ENCODE measurements around the gene C7orf33.
A peak's percentile ranks its signal among the peaks of the same experiment; 100 is the strongest.

The C7orf33 gene

GRCh38 chr7:148621563-148621962 is 31.0 kb downstream of the C7orf33 start:
- H3K27ac ChIP-seq: no peak overlapping the region
- TF ChIP-seq, protein P1, sequence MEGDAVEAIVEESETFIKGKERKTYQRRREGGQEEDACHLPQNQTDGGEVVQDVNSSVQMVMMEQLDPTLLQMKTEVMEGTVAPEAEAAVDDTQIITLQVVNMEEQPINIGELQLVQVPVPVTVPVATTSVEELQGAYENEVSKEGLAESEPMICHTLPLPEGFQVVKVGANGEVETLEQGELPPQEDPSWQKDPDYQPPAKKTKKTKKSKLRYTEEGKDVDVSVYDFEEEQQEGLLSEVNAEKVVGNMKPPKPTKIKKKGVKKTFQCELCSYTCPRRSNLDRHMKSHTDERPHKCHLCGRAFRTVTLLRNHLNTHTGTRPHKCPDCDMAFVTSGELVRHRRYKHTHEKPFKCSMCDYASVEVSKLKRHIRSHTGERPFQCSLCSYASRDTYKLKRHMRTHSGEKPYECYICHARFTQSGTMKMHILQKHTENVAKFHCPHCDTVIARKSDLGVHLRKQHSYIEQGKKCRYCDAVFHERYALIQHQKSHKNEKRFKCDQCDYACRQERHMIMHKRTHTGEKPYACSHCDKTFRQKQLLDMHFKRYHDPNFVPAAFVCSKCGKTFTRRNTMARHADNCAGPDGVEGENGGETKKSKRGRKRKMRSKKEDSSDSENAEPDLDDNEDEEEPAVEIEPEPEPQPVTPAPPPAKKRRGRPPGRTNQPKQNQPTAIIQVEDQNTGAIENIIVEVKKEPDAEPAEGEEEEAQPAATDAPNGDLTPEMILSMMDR (conservative IDR thresholded peaks at IDR 0.05): no peak

- TF ChIP-seq, protein P1 (conservative IDR thresholded peaks at IDR 0.05): no peak
- peak overlapping the region; percentile 18; the same call in 1 of the 2 replicates for H3K27ac ChIP-seq
Measured at GRCh38 chr7:148622887-148623585, 32.5 kb downstream of the C7orf33 start.

- TF ChIP-seq, protein P1 (conservative IDR thresholded peaks at IDR 0.05): no peak
- H3K27ac ChIP-seq: peak overlapping the region; percentile 18; the same call in 1 of the 2 replicates
Measured at GRCh38 chr7:148623586-148624282, 33.2 kb downstream of the C7orf33 start.

- TF ChIP-seq, protein P1 (conservative IDR thresholded peaks at IDR 0.05): no peak
- no peak overlapping the region for H3K27ac ChIP-seq
Measured at GRCh38 chr7:148624735-148625134, 34.2 kb downstream of the C7orf33 start.

DNA sequence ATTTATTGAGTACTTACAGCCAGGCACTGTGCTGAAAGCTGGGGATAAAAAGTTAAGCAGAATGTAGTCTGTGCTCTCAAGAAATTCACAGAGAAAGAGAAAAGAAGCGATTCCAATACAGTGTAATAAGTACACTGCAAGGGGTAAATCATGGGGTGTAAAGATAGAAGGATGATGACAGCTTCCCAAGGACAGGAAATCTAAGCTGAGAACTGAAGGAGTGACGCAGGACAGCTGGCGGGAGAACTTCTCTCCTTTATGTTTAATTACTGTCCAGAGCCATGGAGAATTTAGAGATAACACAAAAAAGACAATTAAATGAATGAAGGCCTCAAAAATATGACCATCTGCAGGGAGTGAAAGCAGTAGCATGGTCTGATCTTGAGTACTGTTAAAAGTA is 34.8 kb downstream of the C7orf33 start:
- H3K27ac ChIP-seq: no peak overlapping the region
- TF ChIP-seq, protein P1 (conservative IDR thresholded peaks at IDR 0.05): no peak

DNA sequence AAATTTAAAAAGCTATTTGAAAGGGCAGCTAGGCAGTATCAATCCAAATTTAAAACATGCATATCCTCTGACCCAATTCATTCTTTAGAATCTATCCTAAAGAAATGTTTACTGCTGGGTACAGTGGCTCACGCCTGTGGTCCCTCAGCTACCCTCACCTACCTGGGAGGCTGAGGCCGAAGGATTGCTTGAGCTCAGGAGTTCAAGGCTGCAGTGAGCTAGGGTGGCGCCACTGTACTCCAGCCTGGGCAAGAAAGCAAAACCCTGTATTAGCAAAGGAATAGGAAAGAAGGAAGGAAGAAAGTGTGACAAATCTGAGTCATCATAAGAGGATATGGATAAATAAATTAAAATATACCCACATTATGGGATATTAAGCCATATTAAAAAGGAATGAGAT is 36.3 kb downstream of the C7orf33 start:
- TF ChIP-seq, protein P1 (conservative IDR thresholded peaks at IDR 0.05): no peak

GRCh38 chr7:148628011-148628410 is 37.4 kb downstream of the C7orf33 start:
- TF ChIP-seq, protein P1 (conservative IDR thresholded peaks at IDR 0.05): no peak
- H3K27ac ChIP-seq: no peak overlapping the region

More for the DNA sequence above, 36.3 kb downstream of the C7orf33 start:
- H3K27ac ChIP-seq: no peak overlapping the region

All from VCaP (cell line).